Uterus (tissue), 2 donors: ENCODE measurements around the gene ARMH1.

Experiments used
- CTCF ChIP-seq, 4 experiments: fragments of 200-600 bp in 2 of 4; fragments of 450-650 bp in 2 of 4; sonication (generic) in 2 of 4; IDR thresholded peaks; one replicate each; pipeline ENCODE4 v1.5.1; 2016 to 2019; ENCODE audit warnings: antibody characterized with exemption in 4 of 4, mild to moderate bottlenecking in 2 of 4, moderate library complexity in 1 of 4
- POLR2A ChIP-seq, 2 donors: fragments of 450-650 bp; IDR thresholded peaks; one replicate each; pipeline ENCODE4 v1.6.1; 2016; ENCODE audit warnings: antibody characterized with exemption in 2 of 2, mild to moderate bottlenecking in 1 of 2, moderate library complexity in 1 of 2

DNA sequence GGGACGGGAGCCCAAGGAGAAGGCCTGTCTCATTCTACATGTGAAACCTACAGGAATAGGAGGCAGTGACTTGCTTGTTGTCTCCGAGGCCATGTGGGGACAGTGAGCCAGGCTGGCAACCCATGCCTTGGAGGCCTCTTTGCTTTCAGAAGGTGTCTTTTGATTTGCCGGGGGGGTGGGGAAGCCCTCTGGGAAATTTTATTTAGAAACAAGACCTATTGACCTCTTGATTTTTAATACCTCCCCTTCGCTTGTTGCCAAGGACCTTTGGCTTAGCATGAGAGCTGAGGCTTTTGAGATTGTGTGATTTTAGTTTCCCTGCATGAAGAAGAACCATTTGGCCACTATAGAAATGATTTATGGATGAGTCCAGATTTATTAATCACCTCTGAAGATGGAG lies 4.1 kb downstream of the ARMH1 start:
- no peak for TF ChIP-seq POLR2A (IDR thresholded peaks at IDR 0.05)
- TF ChIP-seq CTCF (IDR thresholded peaks at IDR 0.05), result no peak
